Natural killer cell treated with Interleukin-12 subunit alpha and Interleukin-12 subunit beta and Interleukin-15 and Interleukin-18, amount 100 ng/mL, for 72 hours (primary cell): Measurements from ENCODE around the gene KRTCAP3. TPM values are rescaled to one million over a fixed set of nuclear protein-coding genes. Genes with fewer than 3 reads are reported as not detected.
A peak's percentile ranks its signal among the peaks of the same experiment; 100 is the strongest.
"Not testable (repeated sequence)": the region's sequence is repeated elsewhere in the genome, so short reads cannot be mapped to it uniquely, and the experiment has no call there.

ENCODE experiments used
- ATAC-seq, 2 donors: fragments of 150-1000 bp; cut with Tn5 transposase in 1 of 2; sonication (Bioruptor Pico), chemical (Tn5 transposase) in 1 of 2; 2 replicates each; pipeline ENCODE4 v1.10.0; 2021
- DNase-seq: peaks from one replicate; pipeline ENCODE4 v3.0.0; 2022; ENCODE audit warnings: low spot score
- H3K27ac Mint-ChIP-seq, 2 donors: 1 replicate in 1 of 2; 2 replicates in 1 of 2; pipeline ENCODE4 v1.8.0; 2022; ENCODE audit warnings: mixed read lengths in 2 of 2, mild to moderate bottlenecking in 1 of 2, moderate library complexity in 1 of 2
- H3K27me3 Mint-ChIP-seq, 2 donors: 1 replicate in 1 of 2; 2 replicates in 1 of 2; pipeline ENCODE4 v1.8.0; 2022; ENCODE audit warnings: mixed read lengths in 2 of 2
- H3K36me3 Mint-ChIP-seq: one replicate; pipeline ENCODE4 v1.8.0; 2022; ENCODE audit warnings: mixed read lengths
- H3K4me1 Mint-ChIP-seq, 2 donors: 1 replicate in 1 of 2; 2 replicates in 1 of 2; pipeline ENCODE4 v1.8.0; 2022; ENCODE audit warnings: low read depth in 2 of 2, mixed read lengths in 2 of 2, mild to moderate bottlenecking in 1 of 2
- H3K4me3 Mint-ChIP-seq: one replicate; pipeline ENCODE4 v1.8.0; 2022; ENCODE audit warnings: mixed read lengths
- H3K9me3 Mint-ChIP-seq: 2 replicates; pipeline ENCODE4 v1.8.0; 2022; ENCODE audit warnings: mixed read lengths
- total RNA-seq, 2 donors: library from RNA; stranded (reverse); gene quantifications; one replicate each; pipeline ENCODE4 v1.2.3, GENCODE V29; 2022

Gene KRTCAP3
- total RNA-seq, 2 donors from 2014 or later = 2.2 to 6.1 TPM

DNA sequence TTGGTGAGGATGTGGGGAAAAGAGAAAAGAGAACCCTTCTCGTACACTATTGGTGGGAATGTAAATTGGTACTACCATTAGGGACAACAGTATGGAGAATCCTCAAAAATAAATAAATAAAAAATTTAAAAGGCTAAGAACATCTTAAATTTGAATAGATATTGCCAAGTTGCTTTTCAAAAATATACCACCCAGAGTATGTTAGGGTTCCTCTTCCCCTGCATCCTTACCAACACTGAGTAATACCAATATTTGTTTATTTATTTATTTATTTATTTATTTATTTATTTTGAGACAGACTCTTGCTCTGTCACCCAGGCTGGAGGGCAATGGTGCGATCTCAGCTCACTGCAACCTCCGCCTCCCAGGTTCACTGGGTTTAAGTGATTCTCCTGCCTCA, 19.2 kb upstream of the KRTCAP3 start:
- H3K27me3 Mint-ChIP-seq = no peaks in the 10 kb centered on the region
- H3K27ac Mint-ChIP-seq = no peak overlapping the region
- no peaks in the 10 kb centered on the region for H3K9me3 Mint-ChIP-seq
- no peaks in the 10 kb centered on the region for H3K36me3 Mint-ChIP-seq
- H3K4me1 Mint-ChIP-seq = peaks cover 4 to 5% of the 10 kb centered on the region in 2 donors
- DNase-seq (no peak), ATAC-seq (no peak)
- H3K4me3 Mint-ChIP-seq = no peak overlapping the region

DNA sequence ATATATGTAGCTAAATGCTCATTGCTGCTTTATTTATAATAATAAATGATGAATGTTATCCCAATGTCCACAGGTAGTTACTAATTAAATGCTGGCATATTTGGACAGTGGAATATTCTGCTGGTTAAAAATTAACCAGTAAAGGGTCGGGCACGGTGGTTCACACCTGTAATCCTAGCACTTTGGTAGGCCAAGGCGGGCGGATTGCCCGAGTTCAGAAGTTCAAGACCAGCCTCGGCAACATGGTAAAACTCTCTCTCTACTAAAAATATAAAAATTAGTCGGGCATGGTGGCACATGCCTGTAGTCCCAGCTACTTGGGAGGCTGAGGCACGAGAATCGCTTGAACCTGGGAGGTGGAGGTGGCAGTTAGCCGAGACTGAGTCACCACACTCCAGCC, 17.1 kb upstream of the KRTCAP3 start:
- not testable (repeated sequence) for ATAC-seq, H3K36me3 Mint-ChIP-seq, H3K4me3 Mint-ChIP-seq, H3K27ac Mint-ChIP-seq, DNase-seq, H3K9me3 Mint-ChIP-seq, H3K27me3 Mint-ChIP-seq
- H3K4me1 Mint-ChIP-seq = peaks cover 17 to 19% of the 10 kb centered on the region in 2 donors

DNA sequence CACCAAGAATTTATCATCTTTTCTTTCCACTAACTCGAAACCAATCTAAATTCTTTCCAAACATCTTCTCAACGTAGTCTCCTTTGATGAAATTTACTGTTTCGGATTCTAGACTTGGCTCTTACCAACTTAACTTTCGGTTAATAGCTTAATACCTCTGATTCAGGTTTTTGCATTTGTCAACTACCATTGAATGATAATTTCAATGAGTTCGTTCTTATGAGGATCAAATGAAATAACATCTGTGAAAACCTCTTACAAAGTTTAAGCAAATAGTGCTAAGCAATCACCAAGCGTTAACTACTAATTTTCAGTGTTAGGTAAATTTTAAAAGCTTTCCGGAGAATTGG, 14.3 kb upstream of the KRTCAP3 start:
- H3K4me3 Mint-ChIP-seq = peak overlapping the region; percentile 91
- H3K27me3 Mint-ChIP-seq = no peaks in the 10 kb centered on the region
- H3K4me1 Mint-ChIP-seq = peaks cover 28 to 32% of the 10 kb centered on the region in 2 donors
- no peaks in the 10 kb centered on the region for H3K36me3 Mint-ChIP-seq
- peak overlapping the region; percentile 85 to 99 for H3K27ac Mint-ChIP-seq
- DNase-seq (no peak), ATAC-seq (no peak)
- H3K9me3 Mint-ChIP-seq = no peaks in the 10 kb centered on the region

DNA sequence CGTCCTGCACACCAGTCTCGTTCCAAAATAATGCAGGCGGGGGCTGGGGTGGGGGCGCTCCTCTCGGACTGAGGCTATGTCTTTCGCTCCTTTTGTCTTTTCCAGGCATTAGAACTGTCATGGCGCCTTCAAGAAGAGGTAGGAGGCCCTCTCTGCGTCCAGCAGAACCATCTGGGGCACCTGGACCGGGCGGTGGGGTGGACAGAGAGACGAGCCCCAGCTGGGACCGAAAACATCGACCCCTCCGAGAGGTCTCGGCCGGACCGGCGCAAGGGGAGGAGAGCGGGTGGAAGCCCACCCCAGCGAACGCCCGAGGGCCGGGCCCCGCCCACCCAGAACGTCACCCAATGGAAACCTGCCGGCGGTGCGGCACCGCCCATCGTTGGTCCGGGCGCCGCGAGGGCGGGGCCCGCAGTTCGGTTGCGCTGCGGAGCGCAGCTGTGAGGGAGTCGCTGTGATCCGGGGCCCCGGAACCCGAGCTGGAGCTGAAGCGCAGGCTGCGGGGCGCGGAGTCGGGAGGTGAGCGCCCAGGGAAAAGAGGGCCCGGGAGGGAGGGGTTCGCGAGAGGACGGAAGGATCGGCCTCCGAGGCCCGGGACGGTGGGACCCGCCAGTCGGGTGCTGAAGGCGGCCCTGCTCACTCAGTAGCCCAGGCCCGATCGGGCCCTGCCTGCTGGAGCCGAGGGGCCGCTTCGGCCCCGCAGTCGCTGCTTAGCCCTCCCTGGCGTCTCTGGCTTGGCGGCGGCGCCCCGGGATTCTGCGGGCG, 13.8 kb upstream of the KRTCAP3 start, which contains the start of gene NRBP1:
TSS of gene NRBP1 (plus strand) at position 419 of the 765 bp plus-strand sequence. CDS start 4,643 bp downstream, outside the sequence.
- no peaks in the 10 kb centered on the region for H3K27me3 Mint-ChIP-seq
- H3K4me3 Mint-ChIP-seq = peak within 1 kb of the TSS; percentile 95

DNA sequence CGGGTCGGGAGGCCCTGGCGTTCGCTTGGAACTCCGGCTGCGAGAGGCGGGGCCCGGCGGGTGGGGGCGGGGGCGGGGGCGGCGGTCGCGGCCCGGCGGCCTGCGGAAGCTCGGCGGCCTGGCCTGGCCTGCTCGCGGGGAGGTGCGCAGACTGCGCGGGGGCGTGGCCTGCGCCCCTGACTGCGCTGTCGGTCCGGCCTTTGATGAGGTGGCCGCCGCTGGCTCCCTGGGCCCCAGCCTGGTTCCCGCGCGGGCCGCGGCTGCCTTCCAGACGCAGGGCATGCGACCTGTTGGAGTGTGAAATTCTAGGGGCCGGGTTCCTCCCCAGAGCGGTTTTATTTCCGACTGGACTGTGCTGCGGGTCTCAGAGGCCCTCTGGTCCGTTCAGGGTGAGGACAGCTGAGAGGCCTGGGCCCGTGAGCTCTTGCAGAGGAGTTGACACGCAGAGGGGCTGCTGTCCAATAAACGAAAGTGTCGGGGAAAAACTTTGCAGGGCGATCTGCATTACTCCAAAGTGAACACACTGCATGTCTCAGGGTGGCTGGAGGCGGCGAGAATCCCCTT, 13.1 kb upstream of the KRTCAP3 start:
- Mint-ChIP-seq H3K4me1 (peaks cover 37 to 42% of the 10 kb centered on the region in 2 donors), H3K27me3 (no peaks in the 10 kb centered on the region), H3K27ac (peak overlapping the region; percentile 85 to 99), H3K4me3 (peak overlapping the region; percentile 95), H3K9me3 (no peaks in the 10 kb centered on the region), H3K36me3 (peaks cover 11% of the 10 kb centered on the region)
- DNase-seq = peak; percentile 91
- ATAC-seq = peak; percentile 92 to 93

More for the DNA sequence above, 13.8 kb upstream of the KRTCAP3 start, which contains the start of gene NRBP1:
- peaks cover 5% of the 10 kb centered on the region for H3K36me3 Mint-ChIP-seq
- peak within 1 kb of the TSS; percentile 85 to 99 for H3K27ac Mint-ChIP-seq
- peaks cover 32 to 37% of the 10 kb centered on the region in 2 donors for H3K4me1 Mint-ChIP-seq
- ATAC-seq (peak; percentile 94 to 95), DNase-seq (peak; percentile 94)
- no peaks in the 10 kb centered on the region for H3K9me3 Mint-ChIP-seq

DNA sequence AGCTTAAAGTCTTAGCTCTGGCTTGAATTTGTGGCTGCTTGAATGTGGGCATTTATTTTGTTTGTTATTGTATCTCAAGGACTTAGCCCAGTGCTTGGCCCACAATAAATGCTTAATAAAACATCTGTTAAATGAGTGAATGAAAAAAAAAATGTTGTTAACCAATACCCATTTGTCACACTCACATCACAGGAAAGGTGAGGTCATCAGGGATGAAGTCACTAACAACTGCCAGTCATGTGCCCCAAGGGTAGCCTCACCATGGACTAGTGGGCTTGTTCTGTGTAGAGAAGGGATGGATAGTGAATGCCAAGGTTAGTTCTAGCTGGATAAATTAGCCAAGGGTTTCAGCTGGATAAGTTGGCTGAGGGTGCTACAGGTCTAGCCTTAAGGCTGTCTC, 10.8 kb upstream of the KRTCAP3 start:
- Mint-ChIP-seq H3K27ac (peak overlapping the region; percentile 85 to 99), H3K4me1 (peaks cover 40 to 47% of the 10 kb centered on the region in 2 donors), H3K9me3 (no peaks in the 10 kb centered on the region), H3K4me3 (peak overlapping the region; percentile 95), H3K27me3 (no peaks in the 10 kb centered on the region), H3K36me3 (peaks cover 25% of the 10 kb centered on the region)
- DNase-seq (peak; percentile 71), ATAC-seq (peak; percentile 29 to 37)

DNA sequence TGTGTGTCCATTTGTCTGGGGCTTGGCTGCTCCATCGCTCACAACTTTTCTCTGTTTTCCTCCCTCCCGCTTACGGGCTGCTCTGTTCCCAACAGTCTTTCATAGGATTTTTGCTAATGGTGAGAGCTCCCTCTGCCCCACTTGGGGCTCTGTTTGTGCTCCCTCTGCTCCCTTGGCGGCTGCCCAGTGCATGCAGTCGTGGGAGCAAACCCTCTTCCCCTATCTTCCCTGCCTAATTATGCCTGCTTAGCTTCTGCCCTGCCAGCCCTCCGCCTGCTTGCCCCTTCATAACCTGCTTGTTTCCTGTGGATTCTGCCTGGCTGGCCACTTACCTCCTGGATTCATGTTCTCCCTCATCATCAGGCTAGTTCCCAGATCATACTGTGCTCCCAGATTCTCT, 6.6 kb upstream of the KRTCAP3 start:
- no peak for ATAC-seq
- H3K4me3 Mint-ChIP-seq = no peak overlapping the region
- no peaks in the 10 kb centered on the region for H3K9me3 Mint-ChIP-seq
- H3K27me3 Mint-ChIP-seq = no peaks in the 10 kb centered on the region
- no peak overlapping the region for H3K27ac Mint-ChIP-seq
- peaks cover 44% of the 10 kb centered on the region for H3K36me3 Mint-ChIP-seq
- H3K4me1 Mint-ChIP-seq = peaks cover 23 to 29% of the 10 kb centered on the region in 2 donors
- DNase-seq = no peak

DNA sequence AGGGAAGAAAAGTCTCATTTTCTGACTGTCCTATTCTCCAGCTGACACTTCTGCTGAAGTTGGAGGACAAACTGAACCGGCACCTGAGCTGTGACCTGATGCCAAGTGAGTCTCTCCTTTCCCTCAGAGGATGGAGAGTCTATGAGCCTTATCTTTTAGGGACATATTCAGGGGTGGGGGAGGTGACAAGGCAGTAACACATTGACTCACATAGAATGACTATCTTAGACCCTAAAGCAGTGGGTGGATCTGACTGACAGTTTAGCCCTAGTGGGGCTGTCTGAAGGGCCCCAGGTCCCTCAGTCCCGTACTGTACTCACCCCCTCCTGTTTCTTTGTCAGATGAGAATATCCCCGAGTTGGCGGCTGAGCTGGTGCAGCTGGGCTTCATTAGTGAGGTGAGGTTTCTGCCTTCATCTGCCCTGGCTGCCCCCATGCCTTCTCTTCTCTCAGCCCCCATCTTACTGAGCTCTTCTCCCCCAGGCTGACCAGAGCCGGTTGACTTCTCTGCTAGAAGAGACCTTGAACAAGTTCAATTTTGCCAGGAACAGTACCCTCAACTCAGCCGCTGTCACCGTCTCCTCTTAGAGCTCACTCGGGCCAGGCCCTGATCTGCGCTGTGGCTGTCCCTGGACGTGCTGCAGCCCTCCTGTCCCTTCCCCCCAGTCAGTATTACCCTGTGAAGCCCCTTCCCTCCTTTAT, 805 bp upstream of the KRTCAP3 start:
- Mint-ChIP-seq H3K27me3 (no peaks in the 10 kb centered on the region), H3K9me3 (no peaks in the 10 kb centered on the region), H3K27ac (no peak overlapping the region), H3K36me3 (peaks cover 22% of the 10 kb centered on the region), H3K4me3 (no peak overlapping the region), H3K4me1 (peaks cover 0 to 14% of the 10 kb centered on the region in 2 donors)
- DNase-seq (no peak), ATAC-seq (no peak)

DNA sequence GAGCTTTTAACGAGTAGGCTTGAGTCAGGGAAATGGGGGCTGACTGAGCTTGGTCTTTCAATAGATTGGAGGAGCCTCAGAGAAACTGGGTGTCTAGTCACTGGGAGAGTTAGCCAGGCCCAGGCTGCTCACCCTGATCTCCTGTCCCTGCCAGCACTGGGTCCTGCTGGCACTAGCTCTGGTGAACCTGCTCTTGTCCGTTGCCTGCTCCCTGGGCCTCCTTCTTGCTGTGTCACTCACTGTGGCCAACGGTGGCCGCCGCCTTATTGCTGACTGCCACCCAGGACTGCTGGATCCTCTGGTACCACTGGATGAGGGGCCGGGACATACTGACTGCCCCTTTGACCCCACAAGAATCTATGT, 720 bp downstream of the KRTCAP3 start:
- H3K27ac Mint-ChIP-seq = peak overlapping the region in 1 of 2 donors; percentile 9
- H3K4me1 Mint-ChIP-seq = peaks cover 0 to 14% of the 10 kb centered on the region in 2 donors
- no peak for ATAC-seq
- no peak overlapping the region for H3K4me3 Mint-ChIP-seq
- peaks cover 20% of the 10 kb centered on the region for H3K36me3 Mint-ChIP-seq
- H3K9me3 Mint-ChIP-seq = no peaks in the 10 kb centered on the region
- DNase-seq = no peak
- H3K27me3 Mint-ChIP-seq = no peaks in the 10 kb centered on the region

DNA sequence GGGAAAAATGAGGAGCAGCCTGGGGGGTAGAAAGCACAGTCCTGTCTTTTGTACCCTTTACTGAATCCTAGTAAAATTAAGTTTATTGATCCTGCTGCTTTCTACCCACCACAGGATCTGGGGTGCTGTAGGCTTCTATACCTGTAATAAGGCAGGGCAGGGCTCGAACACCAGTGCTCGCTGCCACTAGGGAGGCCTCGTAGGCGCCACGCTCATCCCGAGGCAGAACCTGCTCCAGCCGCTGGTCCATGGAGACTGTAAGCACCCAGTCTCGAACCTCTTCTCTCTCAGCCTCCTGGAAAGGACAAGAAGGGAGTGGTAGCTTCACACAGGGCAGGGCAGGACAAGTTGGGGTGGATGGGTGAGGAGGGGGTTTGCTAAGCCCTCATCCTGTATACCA, 3.0 kb downstream of the KRTCAP3 start:
- H3K27ac Mint-ChIP-seq = no peak overlapping the region

DNA sequence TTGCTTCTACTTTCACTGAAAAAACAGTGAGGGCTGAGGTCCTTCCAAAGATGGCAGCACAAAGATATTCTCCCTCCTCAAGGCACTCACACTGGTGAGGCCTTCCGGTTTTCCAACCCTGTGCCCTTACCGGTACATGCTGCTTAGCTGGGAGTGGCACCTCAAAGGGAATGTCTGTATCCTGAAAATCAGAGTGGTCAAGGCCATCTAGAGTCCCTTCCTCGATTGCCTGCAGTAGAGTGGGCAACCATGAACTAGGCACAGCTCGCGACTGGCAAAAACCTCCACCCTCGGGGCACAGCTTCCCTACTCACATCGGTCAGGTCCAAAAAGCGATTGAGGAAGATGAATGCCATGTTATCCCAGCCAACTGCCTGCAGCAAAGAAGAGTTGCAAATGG, 3.4 kb downstream of the KRTCAP3 start:
- Mint-ChIP-seq H3K27ac (no peak overlapping the region), H3K4me1 (peaks cover 0 to 4% of the 10 kb centered on the region in 2 donors)

More for the DNA sequence above, 3.0 kb downstream of the KRTCAP3 start:
- Mint-ChIP-seq H3K9me3 (no peaks in the 10 kb centered on the region), H3K4me1 (peaks cover 0 to 8% of the 10 kb centered on the region in 2 donors), H3K36me3 (peaks cover 8% of the 10 kb centered on the region), H3K4me3 (no peak overlapping the region), H3K27me3 (no peaks in the 10 kb centered on the region)
- DNase-seq = no peak
- ATAC-seq = no peak

DNA sequence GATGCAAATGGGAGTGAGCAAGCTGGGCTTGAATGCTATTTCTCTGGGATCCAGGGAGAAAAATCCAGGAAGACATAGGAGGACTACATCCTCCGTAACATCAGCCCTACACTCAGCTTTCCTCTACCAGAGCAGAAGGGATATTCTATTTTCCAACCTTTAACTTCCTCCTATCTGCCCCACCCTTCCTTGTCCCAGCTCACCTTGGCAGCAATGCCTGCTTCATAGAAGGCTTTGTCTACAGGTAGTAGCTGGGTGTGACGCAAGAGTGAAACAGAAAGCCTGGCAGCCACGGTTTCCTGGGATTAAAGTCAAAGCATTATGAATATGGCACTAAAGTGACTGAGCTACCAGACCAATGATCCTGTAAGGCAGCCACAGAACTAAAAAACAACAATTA, 3.9 kb downstream of the KRTCAP3 start:
- DNase-seq (no peak), ATAC-seq (no peak)
- H3K27me3 Mint-ChIP-seq = no peaks in the 10 kb centered on the region
- H3K36me3 Mint-ChIP-seq = no peaks in the 10 kb centered on the region
- H3K27ac Mint-ChIP-seq = no peak overlapping the region
- no peak overlapping the region for H3K4me3 Mint-ChIP-seq
- H3K9me3 Mint-ChIP-seq = no peaks in the 10 kb centered on the region
- peaks cover 0 to 4% of the 10 kb centered on the region in 2 donors for H3K4me1 Mint-ChIP-seq

More for the DNA sequence above, 3.4 kb downstream of the KRTCAP3 start:
- no peak overlapping the region for H3K4me3 Mint-ChIP-seq
- H3K9me3 Mint-ChIP-seq = no peaks in the 10 kb centered on the region
- H3K27me3 Mint-ChIP-seq = no peaks in the 10 kb centered on the region
- ATAC-seq (no peak), DNase-seq (no peak)
- peaks cover 4% of the 10 kb centered on the region for H3K36me3 Mint-ChIP-seq

DNA sequence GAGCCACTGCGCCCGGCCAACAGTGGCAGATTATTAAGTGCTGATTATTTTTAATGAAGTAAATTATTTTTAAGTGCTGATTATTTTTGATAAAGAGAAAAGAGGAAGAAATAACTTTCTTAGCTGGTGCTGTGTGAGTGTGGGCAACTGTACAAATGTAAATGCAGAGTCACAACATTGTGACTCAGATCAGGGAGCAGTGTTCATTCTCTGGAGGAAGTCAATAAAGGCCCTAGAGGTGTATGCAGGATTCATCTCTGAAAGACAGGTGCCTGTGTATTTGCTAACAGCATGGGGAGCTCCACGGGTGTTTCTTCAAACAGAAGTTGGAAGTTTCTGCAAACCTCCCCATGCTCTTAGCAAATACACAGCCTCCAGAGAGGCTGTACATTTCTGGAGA, 6.2 kb downstream of the KRTCAP3 start:
- ATAC-seq (no peak), DNase-seq (no peak)
- Mint-ChIP-seq H3K36me3 (no peaks in the 10 kb centered on the region), H3K4me3 (no peak overlapping the region), H3K27ac (no peak overlapping the region), H3K4me1 (no peaks in the 10 kb centered on the region), H3K27me3 (no peaks in the 10 kb centered on the region), H3K9me3 (no peaks in the 10 kb centered on the region)

DNA sequence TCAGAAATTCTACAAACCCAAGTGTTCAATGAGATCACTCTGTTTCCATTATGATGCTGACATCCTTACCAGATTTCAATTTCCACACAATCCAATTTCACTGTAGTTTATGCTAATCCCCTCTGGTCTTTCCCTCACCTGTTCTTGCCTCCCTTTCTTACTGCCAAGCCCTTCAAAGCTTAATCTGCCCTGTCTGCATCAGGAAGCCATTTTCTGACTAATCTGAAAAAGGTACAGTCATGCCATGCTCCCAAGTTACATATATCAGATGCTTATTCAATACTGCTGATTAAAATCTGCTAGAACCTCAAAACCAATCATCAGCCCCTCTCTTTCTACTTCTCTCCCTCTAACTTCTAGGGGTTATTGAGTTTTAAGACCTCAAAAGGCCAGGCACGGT, 8.9 kb downstream of the KRTCAP3 start:
- H3K27me3 Mint-ChIP-seq = no peaks in the 10 kb centered on the region

More for the DNA sequence above, 8.9 kb downstream of the KRTCAP3 start:
- Mint-ChIP-seq H3K9me3 (no peaks in the 10 kb centered on the region), H3K27ac (no peak overlapping the region), H3K4me1 (no peaks in the 10 kb centered on the region), H3K36me3 (no peaks in the 10 kb centered on the region), H3K4me3 (no peak overlapping the region)
- ATAC-seq (no peak), DNase-seq (no peak)
